Peyer's patch (tissue), 4 donors: ENCODE results near the gene U2AF1L4. TPM values are rescaled to one million over a fixed set of nuclear protein-coding genes. Genes with fewer than 3 reads are reported as not detected.

Experiments used
- DNase-seq, 3 donors: peaks; one replicate each; pipeline ENCODE4 v3.0.0-alpha.2; 2017 to 2019
- H3K27ac ChIP-seq, 4 donors: fragments of 200-600 bp; sonication (generic); one replicate each; pipeline ENCODE4 v1.5.1; 2016 to 2019
- H3K27me3 ChIP-seq, 2 donors: fragments of 200-600 bp; sonication (generic); one replicate each; pipeline ENCODE4 v1.5.1; 2019
- H3K36me3 ChIP-seq, 3 donors: fragments of 200-600 bp; sonication (generic); one replicate each; pipeline ENCODE4 v1.5.1; 2016 to 2019
- H3K4me1 ChIP-seq, 4 donors: fragments of 200-600 bp; sonication (generic); one replicate each; pipeline ENCODE4 v1.5.1; 2016 to 2019
- H3K4me3 ChIP-seq, 4 donors: fragments of 200-600 bp; sonication (generic); 1 replicate in 3 of 4; 2 replicates in 1 of 4; pipeline ENCODE4 v1.5.1; 2016 to 2019; ENCODE audit warnings: mild to moderate bottlenecking in 1 of 4
- H3K9me3 ChIP-seq, 4 donors: fragments of 200-600 bp; sonication (generic); one replicate each; pipeline ENCODE4 v1.5.1; 2016 to 2019; ENCODE audit warnings: mild to moderate bottlenecking in 1 of 4
- POLR2A ChIP-seq, 2 donors: fragments of 450-650 bp; IDR thresholded peaks; one replicate each; pipeline ENCODE4 v1.5.1; 2017; ENCODE audit warnings: antibody characterized with exemption in 2 of 2, mild to moderate bottlenecking in 2 of 2, moderate library complexity in 2 of 2
- total RNA-seq, 4 donors: library from RNA; depleted of rRNA; stranded (reverse); fragments of >200 nt; gene quantifications; one replicate each; pipeline ENCODE4 v1.1.0, GENCODE V29; 2016
- TF ChIP-seq, protein P1 (sequence below), 6 experiments: fragments of 450-650 bp in 4 of 6; fragments of 200-600 bp in 2 of 6; sonication (generic) in 1 of 6; IDR thresholded peaks; one replicate each; pipeline ENCODE4 v1.5.1; 2017 to 2019; ENCODE audit warnings: antibody characterized with exemption in 6 of 6, mild to moderate bottlenecking in 3 of 6, moderate library complexity in 1 of 6

The U2AF1L4 gene
- total RNA-seq, 4 donors from 2014 or later, result 14.5 to 70.5 (median 34.6) TPM

DNA sequence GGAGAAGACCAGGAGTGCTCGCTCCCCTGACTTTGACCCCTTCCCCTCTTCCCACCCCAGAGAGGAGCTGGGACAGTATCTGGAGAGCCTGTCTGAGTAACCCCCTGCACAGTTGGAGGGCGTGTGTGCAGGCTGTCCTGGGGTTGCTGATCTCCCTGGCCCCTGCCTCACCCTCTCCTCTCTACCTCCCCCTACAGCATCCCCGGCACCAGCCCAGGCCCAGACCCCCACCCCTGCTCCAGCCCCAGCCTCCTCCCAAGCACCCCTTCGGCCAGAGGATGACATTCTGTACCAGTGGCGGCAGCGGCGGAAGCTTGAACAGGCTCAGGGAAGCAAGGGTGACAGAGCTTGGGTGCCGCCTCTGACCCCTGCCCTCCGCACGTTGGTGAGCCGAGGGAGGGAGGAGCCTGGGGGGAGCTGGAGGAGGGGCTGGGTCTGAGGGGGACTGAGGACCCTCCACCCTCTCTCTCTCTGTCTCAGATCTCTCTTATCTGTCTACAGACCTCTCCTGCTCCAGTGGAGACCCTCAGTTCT, 21.4 kb upstream of the U2AF1L4 start:
- peak in 1 of 3 donors; percentile 35 for DNase-seq
- H3K27me3 ChIP-seq, result no peaks in the 10 kb centered on the region
- H3K36me3 ChIP-seq, result peaks cover 0 to 29% (median 0%) of the 10 kb centered on the region in 3 donors
- H3K4me3 ChIP-seq, result no peak overlapping the region
- no peak for TF ChIP-seq POLR2A (IDR thresholded peaks at IDR 0.05)
- TF ChIP-seq, protein P1, sequence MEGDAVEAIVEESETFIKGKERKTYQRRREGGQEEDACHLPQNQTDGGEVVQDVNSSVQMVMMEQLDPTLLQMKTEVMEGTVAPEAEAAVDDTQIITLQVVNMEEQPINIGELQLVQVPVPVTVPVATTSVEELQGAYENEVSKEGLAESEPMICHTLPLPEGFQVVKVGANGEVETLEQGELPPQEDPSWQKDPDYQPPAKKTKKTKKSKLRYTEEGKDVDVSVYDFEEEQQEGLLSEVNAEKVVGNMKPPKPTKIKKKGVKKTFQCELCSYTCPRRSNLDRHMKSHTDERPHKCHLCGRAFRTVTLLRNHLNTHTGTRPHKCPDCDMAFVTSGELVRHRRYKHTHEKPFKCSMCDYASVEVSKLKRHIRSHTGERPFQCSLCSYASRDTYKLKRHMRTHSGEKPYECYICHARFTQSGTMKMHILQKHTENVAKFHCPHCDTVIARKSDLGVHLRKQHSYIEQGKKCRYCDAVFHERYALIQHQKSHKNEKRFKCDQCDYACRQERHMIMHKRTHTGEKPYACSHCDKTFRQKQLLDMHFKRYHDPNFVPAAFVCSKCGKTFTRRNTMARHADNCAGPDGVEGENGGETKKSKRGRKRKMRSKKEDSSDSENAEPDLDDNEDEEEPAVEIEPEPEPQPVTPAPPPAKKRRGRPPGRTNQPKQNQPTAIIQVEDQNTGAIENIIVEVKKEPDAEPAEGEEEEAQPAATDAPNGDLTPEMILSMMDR (IDR thresholded peaks at IDR 0.05), result no peak
- H3K9me3 ChIP-seq, result no peaks in the 10 kb centered on the region
- H3K4me1 ChIP-seq, result no peaks in the 10 kb centered on the region
- no peak overlapping the region for H3K27ac ChIP-seq

DNA sequence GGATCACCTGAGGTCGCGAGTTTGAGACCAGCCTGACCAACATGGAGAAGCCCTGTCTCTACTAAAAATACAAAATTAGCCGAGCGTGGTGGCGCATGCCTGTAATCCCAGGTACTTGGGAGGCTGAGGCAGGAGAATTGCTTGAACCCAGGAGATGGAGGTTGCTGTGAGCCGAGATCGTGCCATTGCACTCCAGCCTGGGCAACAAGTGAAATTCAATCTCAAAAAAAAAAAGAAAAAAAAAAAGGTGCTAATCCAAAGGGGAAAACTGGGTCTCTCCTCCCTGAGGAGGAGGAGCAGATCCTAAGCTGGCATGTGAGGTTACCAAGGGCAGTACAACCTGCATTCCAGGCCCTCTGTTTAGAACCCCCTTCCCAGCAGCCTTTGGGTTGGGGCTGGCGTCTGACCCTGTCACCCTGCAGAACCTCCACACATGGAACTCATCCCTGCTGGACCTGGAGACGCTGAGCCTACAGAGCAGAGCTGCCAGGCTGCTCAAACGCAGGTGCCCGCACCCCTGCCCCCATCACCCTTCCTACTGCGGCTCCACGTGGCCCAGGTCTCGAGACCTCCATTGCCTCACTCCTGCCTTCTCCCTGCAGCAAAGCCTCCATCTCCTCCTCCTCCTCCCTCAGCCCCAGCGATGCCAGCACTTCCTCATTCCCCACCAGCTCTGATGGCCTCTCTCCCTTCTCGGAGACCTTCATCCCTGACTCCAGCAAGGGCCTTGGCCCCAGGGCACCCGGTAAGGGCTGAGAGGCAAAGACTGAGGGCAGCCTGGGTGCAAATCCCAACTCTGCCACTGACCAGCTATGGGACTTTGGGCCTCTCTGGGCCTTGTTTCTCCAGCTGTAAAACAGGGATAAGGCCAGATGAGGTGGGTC, 19.5 kb upstream of the U2AF1L4 start:
- no peaks in the 10 kb centered on the region for H3K9me3 ChIP-seq
- H3K27ac ChIP-seq, result no peak overlapping the region
- H3K4me3 ChIP-seq, result no peak overlapping the region
- peaks cover 0 to 40% (median 0%) of the 10 kb centered on the region in 3 donors for H3K36me3 ChIP-seq
- no peaks in the 10 kb centered on the region for H3K27me3 ChIP-seq
- no peaks in the 10 kb centered on the region for H3K4me1 ChIP-seq
- no peak for TF ChIP-seq POLR2A (IDR thresholded peaks at IDR 0.05)
- TF ChIP-seq, protein P1 (IDR thresholded peaks at IDR 0.05), result no peak
- peak in 1 of 3 donors; percentile 45 for DNase-seq

DNA sequence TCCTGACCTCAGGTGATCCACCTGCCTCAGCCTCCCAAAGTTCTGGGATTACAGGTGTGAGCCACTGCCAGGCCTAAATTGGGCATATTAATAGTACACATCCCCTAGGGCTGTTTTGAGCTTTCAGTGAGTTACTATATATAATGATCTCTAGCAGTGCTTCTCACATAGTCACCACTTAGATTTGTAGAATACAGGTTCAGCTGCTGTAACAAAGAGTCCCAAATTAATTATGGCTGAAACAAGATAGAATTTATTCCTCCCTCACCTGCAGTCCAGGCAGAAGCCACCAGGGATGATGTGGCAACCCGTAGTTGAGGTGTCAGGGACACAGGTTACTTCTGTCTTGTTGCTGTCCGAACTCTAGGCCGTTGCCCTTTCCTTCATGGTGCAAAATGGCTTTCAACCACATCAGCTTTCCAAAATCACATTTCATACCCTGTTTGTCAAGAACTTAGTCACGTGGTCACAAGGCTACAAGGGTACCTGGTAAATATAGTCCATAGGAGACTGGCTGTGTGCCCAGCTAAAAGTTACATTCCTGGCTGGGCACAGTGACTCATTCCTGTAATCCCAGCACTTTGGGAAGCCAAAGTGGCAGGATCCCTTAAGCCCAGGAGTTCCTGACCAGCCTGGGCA, 15.6 kb upstream of the U2AF1L4 start:
- DNase-seq, result no peak
- Histone ChIP-seq H3K27me3 (no peaks in the 10 kb centered on the region), H3K27ac (no peak overlapping the region), H3K4me3 (no peak overlapping the region), H3K36me3 (peaks cover 0 to 40% (median 0%) of the 10 kb centered on the region in 3 donors), H3K9me3 (no peaks in the 10 kb centered on the region), H3K4me1 (peaks cover 4 to 29% (median 11%) of the 10 kb centered on the region in 4 donors)
- TF ChIP-seq POLR2A (IDR thresholded peaks at IDR 0.05), result no peak
- TF ChIP-seq, protein P1 (IDR thresholded peaks at IDR 0.05), result no peak

DNA sequence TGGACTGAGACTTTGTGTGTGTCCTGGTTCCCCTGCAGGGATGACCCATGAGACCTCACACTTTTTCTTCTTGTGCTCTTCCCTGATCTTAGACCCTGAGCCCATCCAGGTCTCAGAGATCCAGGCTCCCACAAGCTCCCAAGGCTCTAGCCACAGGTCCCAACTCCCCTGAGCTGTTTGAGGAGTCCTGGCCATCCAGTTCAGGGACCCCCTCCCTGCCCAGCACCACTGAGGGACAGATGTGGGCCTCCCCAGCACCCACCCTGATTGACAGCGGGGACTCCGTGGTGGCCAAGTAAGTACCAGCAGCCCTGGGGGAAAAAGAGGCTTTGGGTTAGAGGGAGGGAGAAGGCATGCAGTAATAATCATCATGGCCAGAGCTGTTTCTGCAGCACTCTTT, 14.5 kb upstream of the U2AF1L4 start:
- TF ChIP-seq, protein P1 (IDR thresholded peaks at IDR 0.05), result no peak
- no peak for TF ChIP-seq POLR2A (IDR thresholded peaks at IDR 0.05)
- H3K4me1 ChIP-seq, result peaks cover 4 to 40% (median 11%) of the 10 kb centered on the region in 4 donors
- H3K27ac ChIP-seq, result no peak overlapping the region
- H3K27me3 ChIP-seq, result no peaks in the 10 kb centered on the region
- H3K4me3 ChIP-seq, result no peak overlapping the region
- no peaks in the 10 kb centered on the region for H3K9me3 ChIP-seq
- no peak for DNase-seq
- H3K36me3 ChIP-seq, result peaks cover 0 to 30% (median 0%) of the 10 kb centered on the region in 3 donors

DNA sequence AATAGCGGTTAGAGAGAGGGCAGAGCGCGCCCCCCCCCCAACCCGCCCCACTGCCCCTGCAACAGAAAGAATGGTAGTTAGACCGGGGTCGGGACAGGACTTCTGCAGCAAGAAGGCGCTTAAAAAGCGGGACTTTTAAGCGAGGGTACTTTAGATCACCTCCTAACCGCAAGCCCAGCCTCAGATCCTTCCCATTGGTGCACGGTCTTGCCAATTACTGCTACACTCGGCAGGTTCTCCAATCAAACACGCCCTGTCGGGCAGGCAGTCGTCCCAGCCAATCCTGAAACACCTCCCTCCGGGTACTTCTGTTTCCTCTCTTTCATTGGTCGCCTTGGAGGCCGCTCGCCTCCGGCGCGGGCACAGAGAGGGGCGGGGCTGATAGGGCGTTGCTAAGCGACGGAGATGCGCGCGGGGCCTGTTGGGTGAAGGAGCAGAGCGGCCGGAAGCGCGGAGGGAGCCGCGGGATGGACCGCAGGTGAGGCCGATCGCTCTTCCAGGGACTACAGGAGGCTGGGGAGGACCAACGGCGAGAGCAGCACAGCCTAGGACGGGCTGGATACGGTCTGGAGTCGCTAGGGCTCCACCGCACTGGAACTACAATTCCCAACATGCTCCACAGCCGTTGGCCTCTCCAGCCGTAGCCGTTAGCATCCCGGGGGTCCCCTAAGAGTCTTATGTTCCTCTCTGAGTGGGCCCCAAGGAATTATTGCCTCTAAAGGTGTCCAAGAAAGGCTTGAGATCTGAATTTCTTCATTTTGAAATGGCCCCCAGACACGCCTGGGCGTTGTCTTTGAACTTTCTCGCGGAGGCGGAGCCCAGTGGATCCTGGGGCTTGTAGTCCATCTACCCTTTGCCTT, 12.8 kb upstream of the U2AF1L4 start, which contains the start of gene PROSER3:
TSS of gene PROSER3 (plus strand) at position 428 of the 860 bp plus-strand sequence. CDS start at position 468, 40 bp downstream.
- TF ChIP-seq POLR2A (IDR thresholded peaks at IDR 0.05), result peak; percentile 65 to 69
- TF ChIP-seq, protein P1 (IDR thresholded peaks at IDR 0.05), result no peak
- H3K4me1 ChIP-seq, result peaks cover 4 to 41% (median 11%) of the 10 kb centered on the region in 4 donors
- H3K9me3 ChIP-seq, result no peaks in the 10 kb centered on the region
- H3K4me3 ChIP-seq, result peak within 1 kb of the TSS; percentile 67 to 99 (median 84)
- peak within 1 kb of the TSS; percentile 90 to 97 (median 94) for H3K27ac ChIP-seq
- peak; percentile 98 to 99 (median 99) for DNase-seq
- H3K36me3 ChIP-seq, result peaks cover 0 to 33% (median 0%) of the 10 kb centered on the region in 3 donors
- H3K27me3 ChIP-seq, result no peaks in the 10 kb centered on the region
